ENCODE data around the gene IQGAP1.

GRCh38 chr15:90497912-90498311 is 109.9 kb downstream of the IQGAP1 start:
- TF ChIP-seq CTCF (IDR thresholded peaks at IDR 0.05): no peak
- no peak for TF ChIP-seq POLR2A (IDR thresholded peaks at IDR 0.05)
